SU-DHL-6 (cell line): Measurements from ENCODE around the gene NLGN1.

Source experiments
- EZH2phosphoT487 ChIP-seq: fragments of 200-600 bp; sonication (generic), shearing (Covaris generic); conservative IDR thresholded peaks from 2 replicates; pipeline ENCODE4 v1.6.1; 2018; ENCODE audit warnings: mild to moderate bottlenecking, antibody characterized with exemption, low read length, moderate library complexity, mixed read lengths
- TF ChIP-seq, protein P1 (sequence below): fragments of 200-600 bp; sonication (generic); IDR thresholded peaks from one replicate; pipeline ENCODE4 v1.5.1; 2017; ENCODE audit warnings: antibody characterized with exemption, mild to moderate bottlenecking, low read length, moderate library complexity; ENCODE audit not compliant: insufficient read depth, poor library complexity, severe bottlenecking

DNA sequence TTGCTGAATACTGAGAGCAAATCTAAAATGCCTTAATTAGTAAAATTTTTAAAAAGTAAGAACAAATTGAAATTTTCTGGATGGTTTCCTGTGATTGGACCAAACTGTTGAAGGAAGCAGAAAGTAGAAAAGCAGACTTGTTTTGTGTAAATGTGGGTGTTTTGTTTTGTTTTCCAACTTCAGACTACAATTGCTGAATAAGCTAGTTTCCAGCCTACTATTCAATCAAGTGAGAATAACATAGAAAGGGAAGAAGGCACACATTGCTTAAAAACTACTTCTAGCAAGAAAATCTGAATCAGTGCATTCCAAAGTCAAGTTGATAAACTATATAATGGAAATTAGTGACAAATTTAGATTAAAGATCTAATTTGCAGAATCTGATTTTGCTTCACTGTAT is 519.3 kb downstream of the NLGN1 start:
- TF ChIP-seq, protein P1, sequence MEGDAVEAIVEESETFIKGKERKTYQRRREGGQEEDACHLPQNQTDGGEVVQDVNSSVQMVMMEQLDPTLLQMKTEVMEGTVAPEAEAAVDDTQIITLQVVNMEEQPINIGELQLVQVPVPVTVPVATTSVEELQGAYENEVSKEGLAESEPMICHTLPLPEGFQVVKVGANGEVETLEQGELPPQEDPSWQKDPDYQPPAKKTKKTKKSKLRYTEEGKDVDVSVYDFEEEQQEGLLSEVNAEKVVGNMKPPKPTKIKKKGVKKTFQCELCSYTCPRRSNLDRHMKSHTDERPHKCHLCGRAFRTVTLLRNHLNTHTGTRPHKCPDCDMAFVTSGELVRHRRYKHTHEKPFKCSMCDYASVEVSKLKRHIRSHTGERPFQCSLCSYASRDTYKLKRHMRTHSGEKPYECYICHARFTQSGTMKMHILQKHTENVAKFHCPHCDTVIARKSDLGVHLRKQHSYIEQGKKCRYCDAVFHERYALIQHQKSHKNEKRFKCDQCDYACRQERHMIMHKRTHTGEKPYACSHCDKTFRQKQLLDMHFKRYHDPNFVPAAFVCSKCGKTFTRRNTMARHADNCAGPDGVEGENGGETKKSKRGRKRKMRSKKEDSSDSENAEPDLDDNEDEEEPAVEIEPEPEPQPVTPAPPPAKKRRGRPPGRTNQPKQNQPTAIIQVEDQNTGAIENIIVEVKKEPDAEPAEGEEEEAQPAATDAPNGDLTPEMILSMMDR: no peak
- TF ChIP-seq EZH2phosphoT487: no peak
